Measurements from ENCODE around the gene G2E3.

GRCh38 chr14:30541318-30541717 lies 17.6 kb upstream of the G2E3 start:
- TF ChIP-seq CTCF (IDR thresholded peaks at IDR 0.05 in 4 of 5, conservative IDR thresholded peaks at IDR 0.05 in 1 of 5) (no peak), POLR2A (IDR thresholded peaks at IDR 0.05) (no peak)

Data from gastrocnemius medialis (tissue), 4 donors.